SK-N-MC (cell line): Measurements from ENCODE around the gene SCIN.
"Not testable (repeated sequence)": the region's sequence is repeated elsewhere in the genome, so short reads cannot be mapped to it uniquely, and the experiment has no call there.

Source experiments
- DNase-seq: peaks from one replicate; pipeline ENCODE4 v3.0.0-alpha.2; 2011; ENCODE audit warnings: low read depth, low spot score
- H3K27ac ChIP-seq: fragments of 200-600 bp; sonication (generic); 2 replicates; pipeline ENCODE4 v1.5.1; 2016; ENCODE audit warnings: mixed run types
- H3K36me3 ChIP-seq: fragments of 200-600 bp; sonication (generic); 2 replicates; pipeline ENCODE4 v1.6.1; 2017; ENCODE audit warnings: antibody characterized with exemption, low read length, mixed read lengths; ENCODE audit not compliant: insufficient read depth
- H3K4me3 ChIP-seq: fragments of 200-600 bp; sonication (generic); 2 replicates; pipeline ENCODE4 v1.5.1; 2016
- H3K9ac ChIP-seq: fragments of 200-600 bp; sonication (generic); 2 replicates; pipeline ENCODE4 v1.8.0; 2017; ENCODE audit warnings: mixed run types, mixed read lengths; ENCODE audit not compliant: insufficient read length
- H3K9me3 ChIP-seq: fragments of 200-600 bp; sonication (generic); 2 replicates; pipeline ENCODE4 v1.6.1; 2017; ENCODE audit warnings: low read depth, mild to moderate bottlenecking, antibody characterized with exemption, low read length, moderate library complexity, mixed read lengths
- EZH2 ChIP-seq: fragments of 200-600 bp; sonication (generic); IDR thresholded peaks from one replicate; pipeline ENCODE4 v1.6.1; 2017; ENCODE audit warnings: antibody characterized with exemption
- FOXP2 ChIP-seq: optimal IDR thresholded peaks from 2 replicates; pipeline ENCODE3; 2011; ENCODE audit warnings: mild to moderate bottlenecking, moderate library complexity; ENCODE audit not compliant: insufficient read depth; ENCODE audit errors: extremely low read length, control extremely low read depth
- POLR2AphosphoS5 ChIP-seq: IDR thresholded peaks from 2 replicates; pipeline ENCODE4 v1.6.1; 2012; ENCODE audit warnings: mild to moderate bottlenecking, low read depth, low read length, borderline replicate concordance

SCIN gene

DNA sequence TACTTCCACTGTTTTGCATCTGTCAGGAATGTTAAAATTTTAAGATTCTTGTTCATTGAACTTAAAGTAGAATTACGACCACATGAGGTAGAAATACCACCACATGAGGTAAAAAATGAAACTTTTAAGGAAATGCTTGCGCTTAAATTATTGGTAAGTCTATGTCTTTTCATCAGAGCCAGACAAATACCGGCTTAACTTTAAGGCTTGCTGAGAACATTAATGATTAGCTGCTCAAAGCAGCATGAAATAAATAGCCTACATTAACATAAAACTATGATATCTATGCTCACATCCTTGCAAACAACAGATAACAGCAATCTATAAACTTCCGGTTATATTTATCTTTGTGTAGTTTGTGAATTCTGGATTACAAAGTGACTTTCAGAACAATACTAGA, 26.9 kb upstream of the SCIN start:
- H3K4me3 ChIP-seq: no peak overlapping the region
- no peaks in the 10 kb centered on the region for H3K9me3 ChIP-seq
- H3K9ac ChIP-seq: no peak overlapping the region
- H3K27ac ChIP-seq: no peak overlapping the region
- no peaks in the 10 kb centered on the region for H3K36me3 ChIP-seq
- no peak for TF ChIP-seq FOXP2
- no peak for TF ChIP-seq EZH2
- TF ChIP-seq POLR2AphosphoS5: no peak
- DNase-seq: no peak

- H3K9me3 ChIP-seq: no peaks in the 10 kb centered on the region
- H3K36me3 ChIP-seq: no peaks in the 10 kb centered on the region
- H3K4me3 ChIP-seq: no peak overlapping the region
- no peak overlapping the region for H3K27ac ChIP-seq
- DNase-seq: no peak
- TF ChIP-seq POLR2AphosphoS5: no peak
- no peak for TF ChIP-seq EZH2
- no peak for TF ChIP-seq FOXP2
- no peak overlapping the region for H3K9ac ChIP-seq
These were observed 21.4 kb upstream of the SCIN start for GRCh38 chr7:12549106-12549505.

DNA sequence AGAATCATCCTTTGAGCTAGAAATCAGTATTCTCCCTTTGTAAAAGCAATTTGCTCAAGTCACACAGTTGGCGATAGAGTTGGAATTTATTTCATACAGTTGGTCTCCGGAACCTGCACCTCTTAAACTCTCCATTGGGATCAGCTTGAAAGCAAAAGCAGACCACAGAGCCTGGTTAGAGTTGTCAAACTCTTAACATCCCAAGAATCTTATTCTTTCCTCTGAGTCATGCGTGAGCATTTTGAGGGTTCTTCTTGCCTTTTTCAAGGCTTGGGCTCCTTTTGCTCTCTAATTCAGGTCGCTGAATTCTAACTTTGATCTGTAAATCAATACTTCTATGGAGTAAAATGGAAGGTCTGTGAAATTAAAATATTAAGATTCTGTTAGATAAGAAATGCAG, 19.6 kb upstream of the SCIN start:
- DNase-seq: no peak
- no peak overlapping the region for H3K4me3 ChIP-seq
- no peaks in the 10 kb centered on the region for H3K36me3 ChIP-seq
- no peak overlapping the region for H3K9ac ChIP-seq
- TF ChIP-seq EZH2 (no peak), FOXP2 (no peak)
- H3K9me3 ChIP-seq: no peaks in the 10 kb centered on the region
- no peak overlapping the region for H3K27ac ChIP-seq

DNA sequence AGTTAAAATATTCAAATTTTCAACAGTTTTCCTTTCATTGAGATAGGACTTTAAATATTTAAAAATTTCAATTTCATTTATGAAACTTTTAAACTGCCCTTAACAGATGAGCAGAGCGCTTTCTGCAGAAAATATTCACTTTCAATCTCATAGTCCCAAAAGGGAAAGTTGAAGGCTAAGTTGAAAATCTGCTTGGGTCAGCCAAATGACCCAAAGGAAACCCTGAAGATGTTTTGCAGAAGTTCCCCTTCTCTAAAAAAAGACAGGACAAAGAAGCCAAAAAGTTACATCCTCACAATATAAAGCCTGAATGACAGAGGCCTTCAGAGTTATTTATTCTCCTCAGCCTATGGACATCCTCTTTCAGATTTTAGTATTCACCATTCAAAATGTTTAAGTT, 17.6 kb upstream of the SCIN start:
- Histone ChIP-seq H3K9ac (no peak overlapping the region), H3K36me3 (no peaks in the 10 kb centered on the region), H3K4me3 (peak overlapping the region; percentile 29), H3K27ac (peak overlapping the region; percentile 49), H3K9me3 (no peaks in the 10 kb centered on the region)
- DNase-seq: no peak
- no peak for TF ChIP-seq FOXP2

- TF ChIP-seq POLR2AphosphoS5 (no peak), FOXP2 (no peak), EZH2 (no peak)
- no peak for DNase-seq
- no peaks in the 10 kb centered on the region for H3K36me3 ChIP-seq
- H3K9me3 ChIP-seq: no peaks in the 10 kb centered on the region
- peak overlapping the region; percentile 49 for H3K27ac ChIP-seq
- H3K4me3 ChIP-seq: peak overlapping the region; percentile 15; the same call in 1 of the 2 replicates
- no peak overlapping the region for H3K9ac ChIP-seq
These were observed 17.1 kb upstream of the SCIN start for GRCh38 chr7:12553416-12553815.

DNA sequence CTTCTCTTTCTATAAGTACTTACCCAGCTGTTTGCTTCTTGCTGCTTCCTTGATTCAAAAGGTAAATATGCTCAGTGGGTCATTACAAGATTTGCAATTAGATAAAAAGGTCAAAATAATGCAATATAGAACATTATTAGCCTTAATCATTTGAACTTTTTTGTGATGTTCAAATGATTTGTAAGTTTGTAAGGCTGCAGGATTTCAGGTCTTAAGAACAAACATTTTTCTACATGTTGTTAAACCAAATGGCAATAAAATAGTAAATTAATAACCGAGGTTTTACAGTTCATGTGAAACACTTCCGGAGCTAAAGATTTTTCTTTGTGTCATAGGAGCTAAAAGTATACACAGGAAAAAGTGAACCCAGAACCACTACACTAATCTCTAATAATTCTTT, 16.2 kb upstream of the SCIN start:
- H3K27ac ChIP-seq: peak overlapping the region; percentile 78

DNA sequence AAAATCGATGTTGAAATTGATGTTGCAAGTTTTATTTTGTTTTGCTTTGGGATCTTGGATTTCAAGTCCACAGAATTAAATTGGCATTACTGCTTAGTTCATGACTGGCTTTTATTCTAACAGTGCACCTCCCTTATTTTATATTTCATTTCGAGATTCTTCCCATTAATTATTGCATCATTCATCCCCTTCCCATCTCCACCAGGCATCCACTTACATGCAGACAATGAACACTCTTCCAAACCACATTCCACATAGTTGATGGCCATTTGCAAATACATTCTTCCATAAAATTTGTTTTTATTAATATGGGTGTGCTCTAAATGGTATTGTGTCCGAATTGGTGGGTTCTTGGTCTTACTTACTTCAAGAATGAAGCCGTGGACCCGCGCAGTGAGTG, 15.6 kb upstream of the SCIN start:
- TF ChIP-seq POLR2AphosphoS5 (no peak), EZH2 (no peak), FOXP2 (no peak)
- no peaks in the 10 kb centered on the region for H3K9me3 ChIP-seq

More for the DNA sequence above, 16.2 kb upstream of the SCIN start:
- Histone ChIP-seq H3K9me3 (no peaks in the 10 kb centered on the region), H3K36me3 (no peaks in the 10 kb centered on the region), H3K4me3 (peak overlapping the region; percentile 45), H3K9ac (peak overlapping the region; percentile 3)
- TF ChIP-seq FOXP2 (no peak), EZH2 (no peak), POLR2AphosphoS5 (no peak)
- DNase-seq: no peak

GRCh38 chr7:12555695-12556094, 14.8 kb upstream of the SCIN start:
- H3K27ac ChIP-seq, H3K4me3 ChIP-seq: not testable (repeated sequence)

More for the DNA sequence above, 15.6 kb upstream of the SCIN start:
- Histone ChIP-seq H3K9ac (no peak overlapping the region), H3K36me3 (no peaks in the 10 kb centered on the region), H3K4me3 (peak overlapping the region; percentile 68), H3K27ac (peak overlapping the region; percentile 78)
- DNase-seq: no peak

DNA sequence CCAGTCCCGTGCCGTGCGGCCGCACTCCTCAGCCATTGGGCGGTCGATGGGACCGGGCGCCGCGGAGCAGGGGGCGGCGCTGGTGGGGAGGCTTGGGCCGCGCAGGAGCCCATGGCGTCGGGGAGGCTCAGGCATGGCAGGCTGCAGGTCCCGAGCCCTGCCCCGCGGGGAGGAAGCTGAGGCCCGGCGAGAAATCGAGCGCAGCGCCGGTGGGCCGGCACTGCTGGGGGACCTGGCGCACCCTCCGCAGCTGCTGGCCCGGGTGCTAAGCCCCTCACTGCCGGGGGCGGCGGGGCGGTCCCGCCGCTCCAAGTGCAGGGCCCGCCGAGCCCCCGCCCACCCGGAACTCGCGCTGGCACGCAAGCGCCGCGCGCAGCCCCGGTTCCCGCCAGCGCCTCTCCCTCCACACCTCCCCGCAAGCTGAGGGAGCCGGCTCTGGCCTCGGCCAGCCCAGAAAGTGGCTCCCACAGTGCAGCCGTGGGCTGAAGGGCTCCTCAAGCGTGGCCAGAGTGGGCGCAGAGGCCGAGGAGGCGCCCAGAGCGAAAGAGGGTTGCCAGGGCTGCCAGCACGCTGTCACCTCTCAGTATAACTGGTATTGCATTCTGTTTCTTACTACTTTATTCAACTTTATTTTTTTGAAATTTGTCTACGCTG, 14.3 kb upstream of the SCIN start:
- not testable (repeated sequence) for H3K27ac ChIP-seq, H3K9ac ChIP-seq

More at GRCh38 chr7:12555695-12556094, 14.8 kb upstream of the SCIN start:
- H3K9me3 ChIP-seq, H3K9ac ChIP-seq, DNase-seq, H3K36me3 ChIP-seq: not testable (repeated sequence)

More for the DNA sequence above, 14.3 kb upstream of the SCIN start:
- not testable (repeated sequence) for H3K4me3 ChIP-seq, DNase-seq, H3K36me3 ChIP-seq, H3K9me3 ChIP-seq
